Right lung (tissue), 5 donors: ENCODE measurements around the gene PROCA1. TPM values are rescaled to one million over a fixed set of nuclear protein-coding genes. Genes with fewer than 3 reads are reported as not detected.
A peak's percentile ranks its signal among the peaks of the same experiment; 100 is the strongest.

Experiments used
- DNase-seq, 2 donors: peaks; one replicate each; pipeline ENCODE4 v3.0.0-alpha.2; 2013
- polyA plus RNA-seq, 5 donors: library from polyadenylated mRNA; unstranded; fragments of 120-200 nt; gene quantifications; one replicate each; pipeline versions ENCODE4 v1.2.1 to v1.2.3, GENCODE V29; 2013; ENCODE audit warnings: inconsistent platforms in 1 of 5, low replicate concordance in 1 of 5; ENCODE audit not compliant: insufficient read length in 5 of 5, insufficient read depth in 1 of 5

Gene PROCA1
- polyA plus RNA-seq, 5 donors = 5.7 to 7.1 (median 6.6) TPM

GRCh38 chr17:28712032-28712704, 480 bp upstream of the PROCA1 start:
- no peak for DNase-seq

- peak; percentile 95 to 99 for DNase-seq
These were observed 596 bp downstream of the PROCA1 start for GRCh38 chr17:28710861-28711722.

GRCh38 chr17:28707339-28707720, 4.4 kb downstream of the PROCA1 start:
- DNase-seq = no peak

GRCh38 chr17:28706471-28707338, 5.0 kb downstream of the PROCA1 start:
- DNase-seq = no peak

- DNase-seq = no peak
These were observed 5.9 kb downstream of the PROCA1 start for GRCh38 chr17:28705728-28706334.

- DNase-seq = no peak
These were observed 6.5 kb downstream of the PROCA1 start for GRCh38 chr17:28705074-28705659.

- no peak for DNase-seq
These were observed 7.3 kb downstream of the PROCA1 start for GRCh38 chr17:28704219-28704858.

- DNase-seq = no peak
These were observed 8.0 kb downstream of the PROCA1 start for GRCh38 chr17:28703552-28704218.

- no peak for DNase-seq
These were observed 8.9 kb downstream of the PROCA1 start for GRCh38 chr17:28702752-28703150.

GRCh38 chr17:28702026-28702751, 9.5 kb downstream of the PROCA1 start:
- DNase-seq = no peak

GRCh38 chr17:28700830-28701492, 10.7 kb downstream of the PROCA1 start:
- no peak for DNase-seq

- DNase-seq = no peak
These were observed 11.4 kb downstream of the PROCA1 start for GRCh38 chr17:28700278-28700677.

GRCh38 chr17:28698253-28698941, 13.3 kb downstream of the PROCA1 start:
- DNase-seq = no peak

- no peak for DNase-seq
These were observed 17.8 kb downstream of the PROCA1 start for GRCh38 chr17:28693869-28694268.

- no peak for DNase-seq
These were observed 22.7 kb downstream of the PROCA1 start for GRCh38 chr17:28689011-28689410.

- DNase-seq = no peak
These were observed 23.2 kb downstream of the PROCA1 start for GRCh38 chr17:28688481-28688880.

- no peak for DNase-seq
These were observed 25.4 kb downstream of the PROCA1 start for GRCh38 chr17:28686296-28686695.

- DNase-seq = no peak
These were observed 26.3 kb downstream of the PROCA1 start for GRCh38 chr17:28685366-28685765.
